Calu3 (cell line): ENCODE data around the gene CUL2. TPM values are rescaled to one million over a fixed set of nuclear protein-coding genes. Genes with fewer than 3 reads are reported as not detected.

Experiments
- BruUV-seq: library from RNA; stranded (reverse); fragments of 400-500 nt; replicated peaks from 2 replicates; lab custom pipeline; 2021; lab: Mats Ljungman, UMichigan
- CTCF ChIA-PET: fragments of 300-600 bp; sonication (Branson Sonifier 250); formaldehyde crosslinking; loops from one replicate; lab custom pipeline; 2022; ENCODE audit warnings: antibody characterized with exemption; lab: Charles Lee
- DNase-seq: peaks from one replicate; pipeline ENCODE4 v3.0.0; 2022
- H3K27ac Mint-ChIP-seq: one replicate; pipeline ENCODE4 v1.8.0; 2022; ENCODE audit warnings: mixed read lengths; ENCODE audit not compliant: unreplicated experiment
- H3K27me3 Mint-ChIP-seq: one replicate; pipeline ENCODE4 v1.8.0; 2022; ENCODE audit warnings: mixed read lengths; ENCODE audit not compliant: unreplicated experiment
- H3K36me3 Mint-ChIP-seq: one replicate; pipeline ENCODE4 v1.8.0; 2022; ENCODE audit warnings: mild to moderate bottlenecking, moderate library complexity, mixed read lengths; ENCODE audit not compliant: insufficient read depth, unreplicated experiment
- H3K4me1 Mint-ChIP-seq: one replicate; pipeline ENCODE4 v1.8.0; 2022; ENCODE audit warnings: mild to moderate bottlenecking, low read depth, mixed read lengths; ENCODE audit not compliant: unreplicated experiment
- H3K4me3 Mint-ChIP-seq: one replicate; pipeline ENCODE4 v1.8.0; 2022; ENCODE audit warnings: mild to moderate bottlenecking, low read depth, moderate library complexity, mixed read lengths; ENCODE audit not compliant: unreplicated experiment
- H3K9me3 Mint-ChIP-seq: one replicate; pipeline ENCODE4 v1.8.0; 2022; ENCODE audit warnings: low read depth, mixed read lengths; ENCODE audit not compliant: unreplicated experiment
- intact Hi-C: fragments of 100-400 bp; cut with micrococcal nuclease; formaldehyde crosslinking; loops from one replicate; pipeline ENCODE4 v1.10.0; 2022; ENCODE audit not compliant: unreplicated experiment
- total RNA-seq: library from RNA; stranded (reverse); gene quantifications from 2 replicates; pipeline ENCODE4 v1.2.3, GENCODE V29; 2022
- TF ChIP-seq, protein P1 (sequence below): fragments of 200-600 bp; IDR thresholded peaks from one replicate; pipeline ENCODE4 v1.8.0; 2022; ENCODE audit warnings: antibody characterized with exemption; ENCODE audit not compliant: unreplicated experiment

CUL2 gene
- total RNA-seq, 1 experiment from 2014 or later, result 37.1 TPM

DNA sequence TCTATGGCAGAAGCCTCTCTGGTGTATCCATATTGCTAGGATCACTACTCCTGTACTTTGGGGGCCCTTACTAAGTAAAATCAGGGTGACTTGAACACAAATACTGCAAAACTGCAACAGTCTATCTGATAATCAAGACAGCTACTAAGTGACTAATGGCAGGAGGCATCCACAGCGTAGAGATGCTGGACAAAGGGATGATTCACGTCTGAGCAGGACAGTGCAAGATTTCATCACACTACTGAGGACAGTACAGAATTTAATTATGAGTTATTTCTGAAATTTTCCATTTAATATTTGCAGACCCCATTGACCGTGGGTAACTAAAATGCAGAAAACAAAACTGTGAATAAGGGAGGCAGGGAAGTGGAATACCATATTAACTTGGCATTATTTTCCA lies 10.4 kb downstream of the CUL2 start:
- no peak overlapping the region for H3K27ac Mint-ChIP-seq
- BruUV-seq, result no TSS peak
- H3K27me3 Mint-ChIP-seq, result no peaks in the 10 kb centered on the region
- DNase-seq, result no peak
- CTCF ChIA-PET, result no interaction called here
- TF ChIP-seq, protein P1, sequence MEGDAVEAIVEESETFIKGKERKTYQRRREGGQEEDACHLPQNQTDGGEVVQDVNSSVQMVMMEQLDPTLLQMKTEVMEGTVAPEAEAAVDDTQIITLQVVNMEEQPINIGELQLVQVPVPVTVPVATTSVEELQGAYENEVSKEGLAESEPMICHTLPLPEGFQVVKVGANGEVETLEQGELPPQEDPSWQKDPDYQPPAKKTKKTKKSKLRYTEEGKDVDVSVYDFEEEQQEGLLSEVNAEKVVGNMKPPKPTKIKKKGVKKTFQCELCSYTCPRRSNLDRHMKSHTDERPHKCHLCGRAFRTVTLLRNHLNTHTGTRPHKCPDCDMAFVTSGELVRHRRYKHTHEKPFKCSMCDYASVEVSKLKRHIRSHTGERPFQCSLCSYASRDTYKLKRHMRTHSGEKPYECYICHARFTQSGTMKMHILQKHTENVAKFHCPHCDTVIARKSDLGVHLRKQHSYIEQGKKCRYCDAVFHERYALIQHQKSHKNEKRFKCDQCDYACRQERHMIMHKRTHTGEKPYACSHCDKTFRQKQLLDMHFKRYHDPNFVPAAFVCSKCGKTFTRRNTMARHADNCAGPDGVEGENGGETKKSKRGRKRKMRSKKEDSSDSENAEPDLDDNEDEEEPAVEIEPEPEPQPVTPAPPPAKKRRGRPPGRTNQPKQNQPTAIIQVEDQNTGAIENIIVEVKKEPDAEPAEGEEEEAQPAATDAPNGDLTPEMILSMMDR, result no peak
- H3K4me1 Mint-ChIP-seq, result no peaks in the 10 kb centered on the region
- intact Hi-C loops, result no loop called here
- no peak overlapping the region for H3K4me3 Mint-ChIP-seq
- peaks cover 6% of the 10 kb centered on the region for H3K9me3 Mint-ChIP-seq
- no peaks in the 10 kb centered on the region for H3K36me3 Mint-ChIP-seq

DNA sequence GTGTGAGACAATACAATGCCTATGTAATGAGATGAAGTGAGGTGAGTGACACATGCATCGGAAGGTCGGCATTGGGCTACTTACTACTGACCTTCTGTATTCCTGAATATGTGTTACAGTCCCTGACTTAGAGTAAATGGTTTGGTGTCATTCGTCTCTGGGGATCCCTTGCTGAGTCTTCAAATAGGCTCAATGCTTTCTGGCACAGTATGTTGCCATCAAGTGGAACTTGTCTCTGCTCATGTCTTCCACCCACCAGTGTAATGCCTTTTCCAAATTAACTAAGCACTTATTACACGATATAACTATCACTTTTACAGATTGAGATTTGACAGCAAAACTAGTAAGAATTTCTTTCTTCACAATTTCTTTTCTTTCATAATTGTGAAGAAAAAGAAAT lies 10.9 kb downstream of the CUL2 start:
- no TSS peak for BruUV-seq
- peaks cover 6% of the 10 kb centered on the region for H3K9me3 Mint-ChIP-seq
- H3K4me3 Mint-ChIP-seq, result no peak overlapping the region
- TF ChIP-seq, protein P1, result no peak
- no peaks in the 10 kb centered on the region for H3K27me3 Mint-ChIP-seq
- no peaks in the 10 kb centered on the region for H3K36me3 Mint-ChIP-seq
- CTCF ChIA-PET, result no interaction called here
- intact Hi-C loops, result no loop called here
- DNase-seq, result no peak
- no peak overlapping the region for H3K27ac Mint-ChIP-seq
- no peaks in the 10 kb centered on the region for H3K4me1 Mint-ChIP-seq

DNA sequence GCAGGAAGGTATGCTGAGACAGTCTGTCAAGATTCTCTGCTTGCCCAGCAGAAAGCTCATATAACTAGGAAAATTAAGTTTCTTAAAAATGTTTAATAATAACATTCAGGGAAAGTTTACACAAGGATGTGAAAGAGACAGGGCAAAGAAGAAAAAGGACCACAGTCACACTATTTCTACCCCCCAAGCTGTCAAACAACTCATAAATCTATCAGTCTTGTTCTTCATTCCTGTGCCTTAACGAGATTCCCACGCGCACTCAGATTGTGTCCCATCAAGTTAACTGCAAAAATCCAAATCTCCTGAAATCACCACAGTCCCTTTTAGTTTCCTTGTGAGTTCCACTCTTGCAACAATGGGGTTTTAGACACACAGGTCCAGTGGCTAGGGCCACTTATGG lies 14.9 kb downstream of the CUL2 start:
- BruUV-seq, result no TSS peak
- Mint-ChIP-seq H3K4me3 (no peak overlapping the region), H3K27me3 (no peaks in the 10 kb centered on the region), H3K4me1 (no peaks in the 10 kb centered on the region), H3K9me3 (no peaks in the 10 kb centered on the region), H3K27ac (no peak overlapping the region), H3K36me3 (no peaks in the 10 kb centered on the region)
- TF ChIP-seq, protein P1, result no peak
- no peak for DNase-seq
- CTCF ChIA-PET, result interaction anchor here (0.5 to 0.6 kb wide), 2 partner anchors 22 to 281 kb away, joined by 3 to 5 read pairs; no protein-coding TSS in a partner anchor
- intact Hi-C loops, result no loop called here

DNA sequence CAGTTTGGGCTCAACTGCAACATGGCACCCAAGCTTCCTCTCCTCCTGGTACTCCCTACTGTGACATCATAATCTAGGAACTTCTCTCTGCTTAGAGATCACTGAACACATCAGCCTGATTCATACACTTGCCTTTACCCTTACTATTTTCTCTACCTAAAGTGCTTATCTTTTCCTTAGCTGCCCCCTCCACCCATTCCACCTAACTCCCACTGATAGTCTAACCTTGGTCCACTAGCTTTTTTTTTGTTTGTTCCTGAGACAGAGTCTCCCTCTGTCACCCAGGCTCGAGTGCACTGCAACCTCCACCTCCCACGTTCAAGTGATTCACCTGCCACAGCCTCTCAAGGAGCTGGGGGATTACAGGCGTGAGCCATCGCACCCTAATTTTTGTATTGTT lies 15.9 kb downstream of the CUL2 start:
- Mint-ChIP-seq H3K36me3 (no peaks in the 10 kb centered on the region), H3K9me3 (no peaks in the 10 kb centered on the region), H3K4me3 (no peak overlapping the region), H3K4me1 (no peaks in the 10 kb centered on the region), H3K27me3 (no peaks in the 10 kb centered on the region), H3K27ac (no peak overlapping the region)
- TF ChIP-seq, protein P1, result no peak
- CTCF ChIA-PET, result no interaction called here
- no TSS peak for BruUV-seq
- intact Hi-C loops, result no loop called here
- DNase-seq, result no peak
